ENCODE results near the gene FANCC.

Gene FANCC

GRCh38 chr9:95135756-95136155 is 181.8 kb downstream of the FANCC start:
- Mint-ChIP-seq H3K4me3 (no peak overlapping the region), H3K9me3 (no peaks in the 10 kb centered on the region), H3K27me3 (ENCODE audit: low read depth) (peaks cover 4% of the 10 kb centered on the region), H3K36me3 (ENCODE audit: low read depth) (peaks cover 6% of the 10 kb centered on the region), H3K4me1 (peaks cover 33% of the 10 kb centered on the region), H3K27ac (peak overlapping the region; percentile 35 to 56 (median 37))
- TF ChIP-seq CTCF (IDR thresholded peaks at IDR 0.05; ENCODE audit: unreplicated experiment in 3 of 3) = no peak

GRCh38 chr9:95134457-95134881 is 183.0 kb downstream of the FANCC start:
- TF ChIP-seq CTCF (IDR thresholded peaks at IDR 0.05; ENCODE audit: unreplicated experiment in 3 of 3) = no peak
- Mint-ChIP-seq H3K27ac (peak overlapping the region; percentile 18 to 55 (median 46)), H3K9me3 (no peaks in the 10 kb centered on the region), H3K27me3 (ENCODE audit: low read depth) (peaks cover 4% of the 10 kb centered on the region), H3K36me3 (ENCODE audit: low read depth) (peaks cover 6% of the 10 kb centered on the region), H3K4me1 (peaks cover 39% of the 10 kb centered on the region), H3K4me3 (no peak overlapping the region)

- peaks cover 4% of the 10 kb centered on the region for H3K27me3 Mint-ChIP-seq (ENCODE audit: low read depth)
- H3K36me3 Mint-ChIP-seq (ENCODE audit: low read depth) = peaks cover 6% of the 10 kb centered on the region
- no peak overlapping the region for H3K4me3 Mint-ChIP-seq
- peaks cover 33% of the 10 kb centered on the region for H3K4me1 Mint-ChIP-seq
- no peaks in the 10 kb centered on the region for H3K9me3 Mint-ChIP-seq
- no peak for TF ChIP-seq CTCF (IDR thresholded peaks at IDR 0.05; ENCODE audit: unreplicated experiment in 3 of 3)
- H3K27ac Mint-ChIP-seq = peak overlapping the region; percentile 16 to 46 (median 18)
These were observed 184.2 kb downstream of the FANCC start for GRCh38 chr9:95133325-95133705.

GRCh38 chr9:95132366-95133324 is 184.9 kb downstream of the FANCC start:
- H3K4me1 Mint-ChIP-seq = peaks cover 37% of the 10 kb centered on the region
- no peak for TF ChIP-seq CTCF (IDR thresholded peaks at IDR 0.05; ENCODE audit: unreplicated experiment in 3 of 3)

GRCh38 chr9:95131023-95131943 is 186.2 kb downstream of the FANCC start:
- TF ChIP-seq CTCF (IDR thresholded peaks at IDR 0.05; ENCODE audit: unreplicated experiment in 3 of 3) = peak; percentile 86 to 91 (median 89)
- Mint-ChIP-seq H3K4me1 (peaks cover 34% of the 10 kb centered on the region), H3K27ac (peak overlapping the region; percentile 59 to 62 (median 62)), H3K9me3 (no peaks in the 10 kb centered on the region), H3K36me3 (ENCODE audit: low read depth) (no peaks in the 10 kb centered on the region), H3K4me3 (peak overlapping the region; percentile 4 to 24 (median 9)), H3K27me3 (ENCODE audit: low read depth) (peaks cover 4% of the 10 kb centered on the region)

More at GRCh38 chr9:95132366-95133324, 184.9 kb downstream of the FANCC start:
- H3K36me3 Mint-ChIP-seq (ENCODE audit: low read depth) = peaks cover 3% of the 10 kb centered on the region
- no peaks in the 10 kb centered on the region for H3K9me3 Mint-ChIP-seq
- peak overlapping the region; percentile 16 to 46 (median 18) for H3K27ac Mint-ChIP-seq
- peaks cover 4% of the 10 kb centered on the region for H3K27me3 Mint-ChIP-seq (ENCODE audit: low read depth)
- H3K4me3 Mint-ChIP-seq = no peak overlapping the region

All from nephron (organoid).